CD4-positive, alpha-beta T cell (primary cell): Measurements from ENCODE around the gene SH3GL2. TPM values are rescaled to one million over a fixed set of nuclear protein-coding genes. Genes with fewer than 3 reads are reported as not detected.

Experiments
- ATAC-seq: fragments of 200-7000 bp; cut with Tn5 transposase; one replicate; pipeline ENCODE4 v1.10.0; 2022; ENCODE audit warnings: mild to moderate bottlenecking; ENCODE audit not compliant: poor library complexity
- CTCF ChIA-PET: fragments of 350-600 bp; sonication (Branson Sonifier 250); formaldehyde crosslinking; loops from one replicate; lab custom pipeline; 2021; ENCODE audit warnings: antibody characterized with exemption, inconsistent platforms; lab: Charles Lee
- POLR2A ChIA-PET: fragments of 350-600 bp; sonication (Branson Sonifier 250); formaldehyde crosslinking; loops from one replicate; lab custom pipeline; 2021; ENCODE audit warnings: antibody characterized with exemption, inconsistent platforms; lab: Charles Lee
- DNase-seq, 14 experiments: peaks; one replicate each; pipeline ENCODE4 v3.0.0-alpha.2; 2013 to 2020; ENCODE audit warnings: mixed read lengths in 2 of 14
- H3K27ac ChIP-seq, 2 donors: one replicate each; pipeline versions ENCODE4 v1.5.1 to v1.7.0; 2013; ENCODE audit warnings: low read length in 2 of 2, low read depth in 1 of 2, mild to moderate bottlenecking in 1 of 2
- H3K27me3 ChIP-seq, 2 experiments: 1 replicate in 1 of 2; 2 replicates in 1 of 2; pipeline versions ENCODE4 v1.6.1 to v1.7.0; 2013; ENCODE audit warnings: low read length in 2 of 2, control low read depth in 1 of 2, mild to moderate bottlenecking in 1 of 2, moderate library complexity in 1 of 2; ENCODE audit not compliant: insufficient read depth in 2 of 2, control insufficient read depth in 1 of 2
- H3K36me3 ChIP-seq: one replicate; pipeline ENCODE4 v1.6.1; 2013; ENCODE audit warnings: low read length, control low read depth; ENCODE audit not compliant: insufficient read depth
- H3K4me1 ChIP-seq: one replicate; pipeline ENCODE4 v1.6.1; 2013; ENCODE audit warnings: low read length, control low read depth; ENCODE audit not compliant: insufficient read depth
- H3K4me3 ChIP-seq: one replicate; pipeline ENCODE4 v1.5.1; 2013; ENCODE audit warnings: mild to moderate bottlenecking, low read length, moderate library complexity
- H3K9me3 ChIP-seq, 2 experiments: 1 replicate in 1 of 2; 2 replicates in 1 of 2; pipeline versions ENCODE4 v1.6.1 to v1.7.0; 2013; ENCODE audit warnings: low read length in 2 of 2, mild to moderate bottlenecking in 2 of 2, control low read depth in 1 of 2, moderate library complexity in 1 of 2; ENCODE audit not compliant: control insufficient read depth in 1 of 2, insufficient read depth in 1 of 2
- H3K27ac Mint-ChIP-seq: one replicate; pipeline ENCODE4 v1.8.0; 2020; ENCODE audit warnings: mixed read lengths
- H3K27me3 Mint-ChIP-seq: one replicate; pipeline ENCODE4 v1.8.0; 2021; ENCODE audit warnings: mixed read lengths
- H3K36me3 Mint-ChIP-seq: one replicate; pipeline ENCODE4 v1.8.0; 2021; ENCODE audit warnings: low read depth, mixed read lengths
- H3K4me1 Mint-ChIP-seq: one replicate; pipeline ENCODE4 v1.8.0; 2021; ENCODE audit warnings: low read depth, mixed read lengths
- H3K4me3 Mint-ChIP-seq: one replicate; pipeline ENCODE4 v1.8.0; 2020; ENCODE audit warnings: mild to moderate bottlenecking, mixed read lengths
- H3K9me3 Mint-ChIP-seq: one replicate; pipeline ENCODE4 v1.8.0; 2020; ENCODE audit warnings: mixed read lengths
- CTCF ChIP-seq: fragments of 200-600 bp; IDR thresholded peaks from one replicate; pipeline ENCODE4 v1.8.0; 2022; ENCODE audit warnings: antibody characterized with exemption, mild to moderate bottlenecking
- intact Hi-C, 2 experiments: fragments of 100-400 bp; cut with DNase I in 1 of 2; cut with micrococcal nuclease in 1 of 2; formaldehyde crosslinking; loops; one replicate each; pipeline versions ENCODE4 v1.15.1 to v1.9.0; 2023 to 2025; cut with DNase I, micrococcal nuclease
- total RNA-seq, 174 experiments: library from RNA in 2 of 174; stranded (reverse) in 2 of 174; gene quantifications; one replicate each; pipeline ENCODE4 v1.2.3 and lab custom pipeline; 2021 to 2026

SH3GL2 gene
- total RNA-seq, 2 experiments from 2014 or later: not detected

- H3K36me3 ChIP-seq: no peaks in the 10 kb centered on the region
- Mint-ChIP-seq H3K27ac (no peak overlapping the region), H3K4me3 (no peak overlapping the region), H3K27me3 (no peaks in the 10 kb centered on the region), H3K9me3 (peaks cover 3% of the 10 kb centered on the region), H3K36me3 (no peaks in the 10 kb centered on the region), H3K4me1 (no peaks in the 10 kb centered on the region)
- peaks cover 0 to 3% of the 10 kb centered on the region in 2 experiments for H3K9me3 ChIP-seq
- H3K4me1 ChIP-seq: no peaks in the 10 kb centered on the region
- intact Hi-C loops: no loop called here
- ChIA-PET POLR2A (no interaction called here), CTCF (no interaction called here)
- no peak overlapping the region for H3K4me3 ChIP-seq
- no peak overlapping the region for H3K27ac ChIP-seq
- TF ChIP-seq CTCF: no peak
- no peaks in the 10 kb centered on the region for H3K27me3 ChIP-seq
- no peak for DNase-seq
- ATAC-seq: no peak
These were observed 193.4 kb downstream of the SH3GL2 start for GRCh38 chr9:17772223-17772622.

DNA sequence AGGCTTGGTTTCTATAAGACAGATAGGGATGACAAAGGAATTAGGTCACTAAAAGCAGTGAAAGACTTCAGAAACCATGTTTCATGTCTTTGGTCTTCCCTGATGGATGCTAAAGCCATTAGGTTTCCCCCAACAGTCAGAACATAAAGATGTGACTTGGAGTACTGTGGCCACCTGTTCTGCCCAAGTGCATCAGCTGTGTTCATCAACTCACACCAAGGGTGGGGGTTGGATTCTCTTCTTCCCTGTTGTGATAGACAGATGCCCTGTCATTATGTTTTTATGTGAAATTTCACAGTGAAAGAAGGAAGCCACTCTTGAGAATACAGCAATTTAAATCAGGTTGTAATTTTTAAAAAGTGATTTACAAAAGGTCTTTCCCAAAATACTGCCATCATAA, 196.8 kb downstream of the SH3GL2 start:
- ChIA-PET CTCF (no interaction called here), POLR2A (no interaction called here)
- peaks cover 4% of the 10 kb centered on the region for H3K9me3 Mint-ChIP-seq
- ATAC-seq (no peak), DNase-seq (no peak)
- no peaks in the 10 kb centered on the region for H3K4me1 Mint-ChIP-seq
- Histone ChIP-seq H3K36me3 (no peaks in the 10 kb centered on the region), H3K27me3 (no peaks in the 10 kb centered on the region), H3K27ac (no peak overlapping the region), H3K4me1 (no peaks in the 10 kb centered on the region), H3K4me3 (no peak overlapping the region), H3K9me3 (peaks cover 0 to 1% of the 10 kb centered on the region in 2 experiments)
- H3K4me3 Mint-ChIP-seq: no peak overlapping the region
- intact Hi-C loops: no loop called here
- no peak overlapping the region for H3K27ac Mint-ChIP-seq
- no peaks in the 10 kb centered on the region for H3K27me3 Mint-ChIP-seq
- no peaks in the 10 kb centered on the region for H3K36me3 Mint-ChIP-seq
- TF ChIP-seq CTCF: no peak

GRCh38 chr9:17776735-17777134, 197.9 kb downstream of the SH3GL2 start:
- Histone ChIP-seq H3K27ac (no peak overlapping the region), H3K4me3 (no peak overlapping the region), H3K4me1 (no peaks in the 10 kb centered on the region), H3K27me3 (no peaks in the 10 kb centered on the region), H3K36me3 (no peaks in the 10 kb centered on the region), H3K9me3 (no peaks in the 10 kb centered on the region)
- ATAC-seq: no peak
- intact Hi-C loops: no loop called here
- TF ChIP-seq CTCF: no peak
- Mint-ChIP-seq H3K4me3 (no peak overlapping the region), H3K4me1 (no peaks in the 10 kb centered on the region), H3K27ac (no peak overlapping the region), H3K27me3 (no peaks in the 10 kb centered on the region), H3K36me3 (no peaks in the 10 kb centered on the region), H3K9me3 (peaks cover 4% of the 10 kb centered on the region)
- ChIA-PET CTCF (no interaction called here), POLR2A (no interaction called here)
- no peak for DNase-seq
